H1 (cell line): ENCODE results near the gene TSPAN9. TPM values are rescaled to one million over a fixed set of nuclear protein-coding genes. Genes with fewer than 3 reads are reported as not detected.
A peak's percentile ranks its signal among the peaks of the same experiment; 100 is the strongest.

Source experiments
- CTCF ChIA-PET: fragments of 300-600 bp; sonication (Branson Sonifier 250); formaldehyde crosslinking; loops from one replicate; lab custom pipeline; 2021; ENCODE audit not compliant: partially characterized antibody; lab: Charles Lee
- POLR2A ChIA-PET: fragments of 300-600 bp; sonication (Branson Sonifier 250); formaldehyde crosslinking; loops from one replicate; lab custom pipeline; 2021; ENCODE audit warnings: inconsistent platforms; ENCODE audit not compliant: partially characterized antibody; lab: Charles Lee
- DNase-seq, 2 experiments: peaks; one replicate each; pipeline versions ENCODE4 v3.0.0 to v3.0.0-alpha.2; 2010 to 2022; ENCODE audit warnings: low spot score in 2 of 2, low read depth in 1 of 2, mixed read lengths in 1 of 2
- FAIRE-seq: peaks from 2 replicates; lab custom pipeline; 2011; peaks lifted over from hg19 to GRCh38; lab: Jason Lieb, UNC
- H2AFZ ChIP-seq: 2 replicates; pipeline ENCODE4 v1.8.1; 2012; ENCODE audit warnings: low read length, inconsistent platforms
- H2AK5ac ChIP-seq: 2 replicates; pipeline ENCODE4 v1.6.1; 2013; ENCODE audit warnings: low read depth, low read length
- H2BK120ac ChIP-seq: replicated peaks from 2 replicates; pipeline ENCODE3; 2013; ENCODE audit warnings: low read depth, low read length, inconsistent platforms
- H2BK12ac ChIP-seq: 2 replicates; pipeline ENCODE4 v1.6.1; 2013; ENCODE audit warnings: low read depth, low read length
- H2BK15ac ChIP-seq: 2 replicates; pipeline ENCODE4 v1.6.1; 2013; ENCODE audit warnings: low read length
- H2BK20ac ChIP-seq: 2 replicates; pipeline ENCODE4 v1.6.1; 2013; ENCODE audit warnings: low read length
- H2BK5ac ChIP-seq: 2 replicates; pipeline ENCODE4 v1.6.1; 2013; ENCODE audit warnings: low read depth, low read length
- H3K14ac ChIP-seq: 2 replicates; pipeline ENCODE4 v1.6.1; 2013; ENCODE audit warnings: inconsistent platforms; ENCODE audit not compliant: insufficient read length
- H3K18ac ChIP-seq: 2 replicates; pipeline ENCODE4 v1.6.1; 2013; ENCODE audit warnings: low read length; ENCODE audit errors: extremely low read depth
- H3K23ac ChIP-seq: 2 replicates; pipeline ENCODE4 v1.6.1; 2013; ENCODE audit warnings: inconsistent platforms; ENCODE audit not compliant: insufficient read length
- H3K23me2 ChIP-seq: 2 replicates; pipeline ENCODE4 v1.6.1; 2013; ENCODE audit warnings: low read depth, low read length
- H3K27ac ChIP-seq: 2 replicates; pipeline ENCODE4 v1.6.1; 2011; ENCODE audit warnings: low read depth, low read length, inconsistent platforms
- H3K27me3 ChIP-seq, 4 experiments: replicated peaks in 1 of 4; 1 replicate in 1 of 4; 2 replicates in 3 of 4; pipeline versions ENCODE4 v1.6.1 to v1.8.1; 2011 to 2013; ENCODE audit warnings: low read length in 3 of 4, mild to moderate bottlenecking in 3 of 4, inconsistent platforms in 2 of 4, mixed read lengths in 2 of 4, moderate library complexity in 1 of 4; ENCODE audit not compliant: control insufficient read depth in 3 of 4, insufficient read depth in 3 of 4; ENCODE audit errors: extremely low read depth in 1 of 4
- H3K36me3 ChIP-seq, 4 experiments: 2 replicates each; pipeline versions ENCODE4 v1.6.1 to v1.8.1; 2011 to 2013; ENCODE audit warnings: mild to moderate bottlenecking in 4 of 4, low read length in 3 of 4, moderate library complexity in 2 of 4, control low read depth in 1 of 4, inconsistent platforms in 1 of 4; ENCODE audit not compliant: insufficient read depth in 4 of 4, control insufficient read depth in 2 of 4
- H3K4ac ChIP-seq: replicated peaks from 2 replicates; pipeline ENCODE3; 2013; ENCODE audit warnings: low read length, low read depth, mixed read lengths, inconsistent platforms; ENCODE audit not compliant: insufficient read length
- H3K4me1 ChIP-seq, 4 experiments: replicated peaks in 1 of 4; 1 replicate in 1 of 4; 2 replicates in 3 of 4; pipeline versions ENCODE4 v1.6.1 to v1.8.1; 2011 to 2013; ENCODE audit warnings: low read length in 3 of 4, inconsistent platforms in 2 of 4, mixed read lengths in 1 of 4; ENCODE audit not compliant: insufficient read depth in 4 of 4, control insufficient read depth in 3 of 4
- H3K4me2 ChIP-seq, 2 experiments: 2 replicates each; pipeline versions ENCODE4 v1.6.1 to v1.8.1; 2011 to 2013; ENCODE audit warnings: low read depth in 2 of 2, low read length in 2 of 2, control low read depth in 1 of 2, inconsistent platforms in 1 of 2, mild to moderate bottlenecking in 1 of 2; ENCODE audit not compliant: insufficient read depth in 1 of 2
- H3K4me3 ChIP-seq, 4 experiments: fragments of 200-600, 300-600 bp in 1 of 4; sonication (generic), shearing (Covaris generic), sonication (Bioruptor Twin) in 1 of 4; 2 replicates each; pipeline versions ENCODE4 v1.5.1 to v1.8.1; 2011 to 2016; ENCODE audit warnings: low read length in 4 of 4, low read depth in 3 of 4, control low read depth in 2 of 4, inconsistent platforms in 2 of 4, mild to moderate bottlenecking in 2 of 4, mixed read lengths in 1 of 4, moderate library complexity in 1 of 4; ENCODE audit not compliant: insufficient read depth in 2 of 4; ENCODE audit errors: extremely low read depth in 1 of 4
- H3K56ac ChIP-seq: replicated peaks from 2 replicates; pipeline ENCODE3; 2013; ENCODE audit warnings: low read depth, mild to moderate bottlenecking, mixed read lengths, low read length, inconsistent platforms; ENCODE audit not compliant: insufficient read length
- H3K79me1 ChIP-seq: 2 replicates; pipeline ENCODE4 v1.6.1; 2013; ENCODE audit warnings: low read depth, low read length, control low read depth
- H3K79me2 ChIP-seq, 2 experiments: 2 replicates each; pipeline versions ENCODE4 v1.6.1 to v1.8.1; 2012 to 2013; ENCODE audit warnings: low read length in 2 of 2, mild to moderate bottlenecking in 2 of 2, inconsistent platforms in 1 of 2; ENCODE audit not compliant: insufficient read depth in 2 of 2, control insufficient read depth in 1 of 2
- H3K9ac ChIP-seq, 4 experiments: replicated peaks in 1 of 4; 1 replicate in 1 of 4; 2 replicates in 3 of 4; pipeline versions ENCODE4 v1.6.1 to v1.8.1; 2011 to 2013; ENCODE audit warnings: low read depth in 3 of 4, low read length in 3 of 4, control low read depth in 2 of 4, mild to moderate bottlenecking in 2 of 4, moderate library complexity in 2 of 4, inconsistent platforms in 1 of 4; ENCODE audit errors: extremely low read depth in 1 of 4
- H3K9me3 ChIP-seq, 2 experiments: 2 replicates each; pipeline versions ENCODE4 v1.6.1 to v1.8.1; 2012 to 2013; ENCODE audit warnings: mild to moderate bottlenecking in 2 of 2, moderate library complexity in 2 of 2, control low read depth in 1 of 2, inconsistent platforms in 1 of 2, low read depth in 1 of 2, low read length in 1 of 2, mixed read lengths in 1 of 2; ENCODE audit not compliant: insufficient read depth in 2 of 2
- H4K20me1 ChIP-seq, 2 experiments: replicated peaks in 1 of 2; 2 replicates each; pipeline versions ENCODE3 to v1.8.1; 2011 to 2013; ENCODE audit warnings: inconsistent platforms in 2 of 2, low read length in 2 of 2, mild to moderate bottlenecking in 1 of 2; ENCODE audit not compliant: insufficient read depth in 2 of 2, control insufficient read depth in 1 of 2
- H4K5ac ChIP-seq: 2 replicates; pipeline ENCODE4 v1.6.1; 2013; ENCODE audit warnings: low read length, low read depth, mixed read lengths, inconsistent platforms; ENCODE audit not compliant: insufficient read length
- H4K8ac ChIP-seq: 2 replicates; pipeline ENCODE4 v1.8.0; 2013; ENCODE audit warnings: mild to moderate bottlenecking, moderate library complexity, low read length, inconsistent platforms; ENCODE audit not compliant: insufficient read depth; ENCODE audit errors: extremely low read depth
- H4K91ac ChIP-seq: replicated peaks from 2 replicates; pipeline ENCODE3; 2013; ENCODE audit warnings: low read length, mixed read lengths, inconsistent platforms; ENCODE audit not compliant: insufficient read length
- HDAC6 ChIP-seq: IDR thresholded peaks from one replicate; pipeline ENCODE4 v1.7.1; 2012; ENCODE audit warnings: low read depth, mild to moderate bottlenecking, inconsistent platforms, low read length, moderate library complexity
- RNF2 ChIP-seq: fragments of 200-900, 300-1000 bp; sonication (generic); IDR thresholded peaks from 2 replicates; pipeline ENCODE4 v1.7.1; 2016; ENCODE audit warnings: borderline replicate concordance, low read depth, mild to moderate bottlenecking, antibody characterized with exemption, low read length; ENCODE audit not compliant: poor library complexity, severe bottlenecking; ENCODE audit errors: missing control alignments
- TBP ChIP-seq: IDR thresholded peaks from 2 replicates; pipeline ENCODE4 v1.6.1; 2011; ENCODE audit warnings: low read depth, low read length, improper control_type of control experiment
- WGBS, 2 experiments: shearing (Covaris generic) in 1 of 2; methylation state at CpG; one replicate each; pipeline versions ENCODE4 v1.1.6 to v1.1.7; 2013 to 2015; ENCODE audit warnings: low lambda C conversion rate in 2 of 2, mixed read lengths in 2 of 2, inconsistent platforms in 1 of 2, low coverage in 1 of 2, missing lambda C conversion rate in 1 of 2; ENCODE audit not compliant: insufficient replicate concordance in 2 of 2, insufficient coverage in 1 of 2, insufficient read length in 1 of 2; ENCODE audit errors: extremely low coverage in 1 of 2, missing lambda C conversion rate in 1 of 2; 5-methylcytosine and 5-hydroxymethylcytosine counted together
- polyA plus RNA-seq, 7 experiments: library from polyadenylated mRNA; depleted of rRNA in 3 of 7; stranded (reverse) in 5 of 7; unstranded in 2 of 7; fragments of >200 nt in 5 of 7; fragments of 200-250 nt in 2 of 7; gene quantifications; 1 replicate in 5 of 7; 2 replicates in 1 of 7; 4 replicates in 1 of 7; pipeline versions ENCODE4 v1.2.1 to v1.2.3, GENCODE V29; 2011 to 2013; ENCODE audit warnings: missing spikeins in 2 of 7, mixed read lengths in 2 of 7
- total RNA-seq: library from RNA; stranded (reverse); fragmentation: NEBNext Ultra II Directional; extraction: Animal tissue kit (Norgen Biotek cat#: 25700); gene quantifications from 2 replicates; pipeline ENCODE4 v1.2.1, GENCODE V29; 2021

TSPAN9 gene
- total and polyA plus RNA-seq, 2 of the 8 experiments (the other 6 are each of a cell fraction or from before 2014, with no cell fraction given): 11.5 to 29.1 TPM

DNA sequence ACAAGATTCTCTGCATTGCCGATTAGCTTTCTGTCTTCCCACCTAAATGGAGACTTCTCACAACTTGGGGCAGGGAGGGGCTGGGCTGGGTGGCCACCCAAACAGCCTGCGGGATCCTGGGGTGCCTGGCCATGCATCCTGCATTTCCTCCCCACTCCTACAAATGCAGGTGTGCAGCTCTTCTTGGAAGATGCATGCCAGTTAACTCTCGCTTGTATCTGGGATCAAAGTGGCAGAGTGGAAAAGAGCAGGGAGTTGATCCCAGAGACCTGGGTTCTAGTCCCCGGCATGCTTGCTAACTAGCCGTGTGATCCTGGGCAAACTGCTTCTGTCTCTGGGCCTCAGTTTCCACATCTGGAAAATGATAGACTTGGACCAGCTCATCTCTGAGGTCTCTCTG, 136.6 kb downstream of the TSPAN9 start:
- Histone ChIP-seq H3K14ac (no peak overlapping the region), H3K4ac (no peak overlapping the region), H2BK15ac (0 out of 2 replicates have a peak overlapping the region, but pooled peaks have one; percentile 31), H4K8ac (no peak overlapping the region), H2AFZ (no peak overlapping the region), H3K79me2 (no peaks in the 10 kb centered on the region), H3K18ac (peak overlapping the region; percentile 32), H2BK5ac (no peak overlapping the region), H3K36me3 (no peaks in the 10 kb centered on the region), H3K56ac (no peak overlapping the region), H2BK20ac (no peak overlapping the region), H3K27ac (no peak overlapping the region), H3K23me2 (no peaks in the 10 kb centered on the region), H3K23ac (no peak overlapping the region), H2BK120ac (no peak overlapping the region), H4K91ac (no peak overlapping the region), H2BK12ac (0 out of 2 replicates have a peak overlapping the region, but pooled peaks have one; percentile 55), H3K9ac (no peak overlapping the region), H3K4me3 (no peak overlapping the region), H2AK5ac (peak overlapping the region; percentile 77; the same call in 1 of the 2 replicates), H3K27me3 (no peaks in the 10 kb centered on the region), H4K5ac (no peak overlapping the region), H3K9me3 (no peaks in the 10 kb centered on the region), H3K79me1 (no peaks in the 10 kb centered on the region), H4K20me1 (no peaks in the 10 kb centered on the region), H3K4me1 (peaks cover 3 to 22% (median 12%) of the 10 kb centered on the region in 4 experiments), H3K4me2 (peak overlapping the region; percentile 1 to 46; a peak in 2 of 4 replicates)
- no peak for FAIRE-seq
- ChIA-PET CTCF (interaction anchor here (0.6 to 24.7 kb wide), 30 partner anchors 7 to 1545 kb away, joined by 3 to 448 read pairs (median 4); no protein-coding TSS in a partner anchor), POLR2A (interaction anchor here (0.9 to 1.5 kb wide), 4 partner anchors 10 to 122 kb away, joined by 3 to 5 read pairs (median 4); no protein-coding TSS in a partner anchor)
- no peak for TF ChIP-seq HDAC6
- no peak for TF ChIP-seq RNF2
- peak; percentile 90 for TF ChIP-seq TBP
- no peak for DNase-seq
- 95% methylated on average over 5 of the region's 5 CpGs; no CpG with 5 or more reads in 1 of the 2 experiments for WGBS, 2 experiments
